ENCODE results near the gene PPM1N.

The PPM1N gene

GRCh38 chr19:45473367-45473681 is 24.9 kb upstream of the PPM1N start:
- H3K4me1 Mint-ChIP-seq, result peaks cover 83% of the 10 kb centered on the region
- peak overlapping the region; percentile 95 for H3K4me3 Mint-ChIP-seq
- H3K9me3 Mint-ChIP-seq, result no peaks in the 10 kb centered on the region
- ATAC-seq (replicated peaks; ENCODE audit: extremely low read depth, poor library complexity, severe bottlenecking) (no peak), DNase-seq (ENCODE audit: low spot score in 2 of 2) (no peak)
- H3K27ac Mint-ChIP-seq (ENCODE audit: low read depth), result peak overlapping the region; percentile 99
- H3K27me3 Mint-ChIP-seq, result no peaks in the 10 kb centered on the region
- H3K36me3 Mint-ChIP-seq (ENCODE audit: insufficient read depth), result peaks cover 92% of the 10 kb centered on the region

- H3K27me3 Mint-ChIP-seq, result no peaks in the 10 kb centered on the region
- peak overlapping the region; percentile 99 for H3K27ac Mint-ChIP-seq (ENCODE audit: low read depth)
- ATAC-seq (replicated peaks; ENCODE audit: extremely low read depth, poor library complexity, severe bottlenecking), result no peak
- H3K36me3 Mint-ChIP-seq (ENCODE audit: insufficient read depth), result peaks cover 92% of the 10 kb centered on the region
- no peaks in the 10 kb centered on the region for H3K9me3 Mint-ChIP-seq
- H3K4me1 Mint-ChIP-seq, result peaks cover 82% of the 10 kb centered on the region
- peak in 1 of 2 donors; percentile 30 for DNase-seq (ENCODE audit: low spot score in 2 of 2)
- H3K4me3 Mint-ChIP-seq, result peak overlapping the region; percentile 95
These were observed 24.3 kb upstream of the PPM1N start for GRCh38 chr19:45473682-45474605.

GRCh38 chr19:45474606-45475521 is 23.4 kb upstream of the PPM1N start:
- Mint-ChIP-seq H3K27ac (ENCODE audit: low read depth) (peak overlapping the region; percentile 99), H3K36me3 (ENCODE audit: insufficient read depth) (peaks cover 86% of the 10 kb centered on the region), H3K4me3 (peak overlapping the region; percentile 95), H3K9me3 (no peaks in the 10 kb centered on the region), H3K27me3 (no peaks in the 10 kb centered on the region), H3K4me1 (peaks cover 82% of the 10 kb centered on the region)
- no peak for ATAC-seq (replicated peaks; ENCODE audit: extremely low read depth, poor library complexity, severe bottlenecking)
- peak in 1 of 2 donors; percentile 25 for DNase-seq (ENCODE audit: low spot score in 2 of 2)

DNA sequence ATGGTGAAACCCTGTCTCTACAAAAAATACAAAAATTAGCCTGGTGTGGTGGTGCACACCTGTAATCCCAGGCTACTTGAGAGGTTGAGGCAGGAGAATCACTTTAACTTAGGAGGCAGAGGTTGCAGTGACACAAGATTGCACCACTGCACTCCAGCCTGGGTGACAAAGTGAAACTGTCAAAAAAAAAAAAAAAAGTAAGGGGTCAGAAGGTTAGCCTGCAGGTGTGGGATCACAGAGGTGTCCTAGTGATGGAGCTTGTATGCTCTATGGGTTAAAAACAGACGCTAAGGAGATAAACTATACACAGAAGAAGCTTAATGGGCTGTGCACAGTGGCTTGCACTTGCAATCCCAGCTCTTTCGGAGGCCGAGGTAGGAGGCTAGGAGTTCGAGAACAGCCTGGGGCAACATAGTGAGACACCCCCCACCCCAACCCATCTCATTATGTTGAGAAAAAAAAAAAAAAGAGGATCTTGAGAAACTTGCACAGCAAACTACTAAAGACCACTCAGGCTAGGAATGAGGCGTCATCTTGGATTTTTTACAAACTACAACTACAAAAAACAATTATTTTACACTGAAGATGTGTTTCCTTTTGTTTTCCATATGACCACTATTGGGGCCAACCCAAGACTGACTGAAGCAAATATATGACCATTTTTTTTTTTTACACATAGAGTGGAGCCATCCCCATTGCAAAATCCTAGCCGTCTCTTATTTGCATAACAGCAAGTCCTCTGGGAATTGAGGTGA is 22.5 kb upstream of the PPM1N start:
- Mint-ChIP-seq H3K4me1 (peaks cover 73% of the 10 kb centered on the region), H3K27me3 (no peaks in the 10 kb centered on the region), H3K4me3 (peak overlapping the region; percentile 95), H3K9me3 (no peaks in the 10 kb centered on the region), H3K36me3 (ENCODE audit: insufficient read depth) (peaks cover 79% of the 10 kb centered on the region), H3K27ac (ENCODE audit: low read depth) (peak overlapping the region; percentile 99)
- DNase-seq (ENCODE audit: low spot score in 2 of 2) (no peak), ATAC-seq (replicated peaks; ENCODE audit: extremely low read depth, poor library complexity, severe bottlenecking) (no peak)

DNA sequence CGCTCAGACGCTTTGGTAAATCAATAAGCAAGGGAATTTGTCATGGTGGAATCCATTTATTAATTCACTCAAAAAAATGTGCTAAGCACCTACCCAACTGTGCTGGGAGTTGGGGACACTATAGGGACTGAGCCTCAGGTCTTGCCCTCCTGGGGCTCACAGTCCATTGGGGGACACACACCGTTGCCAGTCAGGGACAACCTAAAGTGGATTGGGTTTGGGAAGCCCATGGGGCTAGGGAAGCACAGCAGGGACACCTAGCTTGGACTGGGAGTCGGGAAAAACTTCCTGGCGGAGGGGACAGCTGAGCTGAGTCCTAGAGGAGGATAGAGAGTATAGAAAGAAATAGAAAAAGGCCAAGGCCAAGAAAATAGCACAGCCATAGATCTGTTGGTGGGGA is 21.9 kb upstream of the PPM1N start:
- H3K27ac Mint-ChIP-seq (ENCODE audit: low read depth), result peak overlapping the region; percentile 99
- DNase-seq (ENCODE audit: low spot score in 2 of 2) (no peak), ATAC-seq (replicated peaks; ENCODE audit: extremely low read depth, poor library complexity, severe bottlenecking) (no peak)
- peak overlapping the region; percentile 60 for H3K4me3 Mint-ChIP-seq
- H3K4me1 Mint-ChIP-seq, result peaks cover 68% of the 10 kb centered on the region
- H3K36me3 Mint-ChIP-seq (ENCODE audit: insufficient read depth), result peaks cover 74% of the 10 kb centered on the region
- no peaks in the 10 kb centered on the region for H3K27me3 Mint-ChIP-seq
- H3K9me3 Mint-ChIP-seq, result no peaks in the 10 kb centered on the region

DNA sequence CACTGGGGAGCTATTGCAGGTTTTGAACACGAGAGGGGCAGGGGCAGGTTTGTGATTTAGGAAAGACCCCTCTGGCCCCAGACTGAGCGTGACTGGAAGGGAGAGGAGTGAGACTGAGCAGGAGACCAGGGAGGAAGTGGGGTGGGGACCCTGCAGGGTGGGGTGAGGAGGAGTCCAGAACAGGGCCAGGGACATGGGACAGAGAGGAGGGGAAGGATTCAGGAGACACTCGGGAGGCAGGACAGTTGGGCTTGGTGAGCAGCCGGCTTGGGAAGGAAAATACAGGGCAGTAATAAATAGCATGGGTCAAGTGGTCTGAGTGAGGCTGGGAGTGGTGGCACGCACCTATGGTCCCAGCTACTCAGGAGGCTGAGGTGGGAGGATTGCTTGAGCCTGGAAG is 21.1 kb upstream of the PPM1N start:
- no peak for DNase-seq (ENCODE audit: low spot score in 2 of 2)
- Mint-ChIP-seq H3K9me3 (no peaks in the 10 kb centered on the region), H3K27me3 (no peaks in the 10 kb centered on the region), H3K4me1 (peaks cover 63% of the 10 kb centered on the region), H3K4me3 (peak overlapping the region; percentile 60), H3K36me3 (ENCODE audit: insufficient read depth) (peaks cover 65% of the 10 kb centered on the region), H3K27ac (ENCODE audit: low read depth) (peak overlapping the region; percentile 99)
- no peak for ATAC-seq (replicated peaks; ENCODE audit: extremely low read depth, poor library complexity, severe bottlenecking)

DNA sequence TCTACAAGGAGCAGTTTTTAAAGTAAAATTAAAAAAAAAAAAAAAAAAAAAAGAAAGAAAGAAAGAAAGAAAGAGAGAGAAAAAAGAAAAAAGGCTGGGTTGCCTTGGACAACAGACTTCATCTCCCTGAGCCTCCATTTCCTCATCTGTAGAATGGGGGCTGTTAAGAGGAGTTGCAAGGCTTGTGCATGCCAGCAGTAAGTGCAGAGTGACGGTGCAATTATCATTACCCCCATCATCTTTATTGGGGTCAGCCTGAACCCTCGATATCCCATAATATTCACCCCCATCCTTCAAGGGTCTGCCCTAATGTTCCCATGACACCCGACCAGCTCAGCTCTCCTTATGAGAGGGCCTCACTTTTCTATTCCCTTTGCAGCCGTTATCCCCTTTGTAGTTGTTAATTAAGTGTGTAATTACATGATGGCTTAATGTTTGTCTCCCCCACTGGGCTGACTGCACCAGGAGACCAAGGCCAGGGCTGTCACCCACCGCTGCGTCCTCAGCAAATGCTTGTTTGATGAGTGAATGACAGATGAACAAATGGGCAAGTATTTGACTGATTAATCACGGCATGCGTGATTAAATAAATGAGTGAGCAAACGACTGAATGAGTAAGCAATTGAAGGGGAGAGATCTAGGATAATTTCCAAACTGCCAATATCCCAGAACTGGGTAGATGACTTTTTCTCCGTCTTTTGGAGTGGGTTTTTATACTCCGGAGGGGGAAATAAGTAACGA is 20.4 kb upstream of the PPM1N start:
- H3K36me3 Mint-ChIP-seq (ENCODE audit: insufficient read depth), result peaks cover 58% of the 10 kb centered on the region
- no peak for ATAC-seq (replicated peaks; ENCODE audit: extremely low read depth, poor library complexity, severe bottlenecking)
- no peak for DNase-seq (ENCODE audit: low spot score in 2 of 2)

GRCh38 chr19:45478454-45479238 is 19.6 kb upstream of the PPM1N start:
- Mint-ChIP-seq H3K4me1 (peaks cover 54% of the 10 kb centered on the region), H3K27me3 (no peaks in the 10 kb centered on the region), H3K9me3 (no peaks in the 10 kb centered on the region), H3K4me3 (peak overlapping the region; percentile 60), H3K36me3 (ENCODE audit: insufficient read depth) (peaks cover 53% of the 10 kb centered on the region), H3K27ac (ENCODE audit: low read depth) (peak overlapping the region; percentile 99)
- peak; percentile 73 for ATAC-seq (replicated peaks; ENCODE audit: extremely low read depth, poor library complexity, severe bottlenecking)
- DNase-seq (ENCODE audit: low spot score in 2 of 2), result peak; percentile 89 to 90

More for the DNA sequence above, 20.4 kb upstream of the PPM1N start:
- Mint-ChIP-seq H3K27ac (ENCODE audit: low read depth) (peak overlapping the region; percentile 99), H3K4me1 (peaks cover 59% of the 10 kb centered on the region), H3K27me3 (no peaks in the 10 kb centered on the region), H3K9me3 (no peaks in the 10 kb centered on the region), H3K4me3 (peak overlapping the region; percentile 60)

DNA sequence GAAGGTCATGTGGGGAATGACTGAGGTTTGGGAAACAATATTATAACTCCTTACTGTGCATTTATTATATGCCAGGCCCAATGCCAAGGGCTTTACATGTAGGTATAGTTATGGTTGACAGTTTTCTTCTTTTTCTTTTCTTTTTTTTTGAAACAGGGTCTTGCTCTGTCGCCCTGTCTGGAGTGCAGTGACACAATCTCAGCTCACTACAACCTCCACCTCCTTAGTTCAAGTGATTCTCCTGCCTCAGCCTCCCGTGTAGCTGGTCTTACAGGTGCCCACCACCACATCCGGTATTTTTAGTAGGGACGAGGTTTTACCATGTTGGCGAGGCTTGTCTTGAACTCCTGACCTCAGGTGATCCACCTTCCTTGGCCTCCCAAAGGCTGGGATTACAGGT is 15.2 kb upstream of the PPM1N start:
- H3K4me1 Mint-ChIP-seq, result peaks cover 24% of the 10 kb centered on the region
- H3K9me3 Mint-ChIP-seq, result no peaks in the 10 kb centered on the region
- H3K4me3 Mint-ChIP-seq, result no peak overlapping the region

DNA sequence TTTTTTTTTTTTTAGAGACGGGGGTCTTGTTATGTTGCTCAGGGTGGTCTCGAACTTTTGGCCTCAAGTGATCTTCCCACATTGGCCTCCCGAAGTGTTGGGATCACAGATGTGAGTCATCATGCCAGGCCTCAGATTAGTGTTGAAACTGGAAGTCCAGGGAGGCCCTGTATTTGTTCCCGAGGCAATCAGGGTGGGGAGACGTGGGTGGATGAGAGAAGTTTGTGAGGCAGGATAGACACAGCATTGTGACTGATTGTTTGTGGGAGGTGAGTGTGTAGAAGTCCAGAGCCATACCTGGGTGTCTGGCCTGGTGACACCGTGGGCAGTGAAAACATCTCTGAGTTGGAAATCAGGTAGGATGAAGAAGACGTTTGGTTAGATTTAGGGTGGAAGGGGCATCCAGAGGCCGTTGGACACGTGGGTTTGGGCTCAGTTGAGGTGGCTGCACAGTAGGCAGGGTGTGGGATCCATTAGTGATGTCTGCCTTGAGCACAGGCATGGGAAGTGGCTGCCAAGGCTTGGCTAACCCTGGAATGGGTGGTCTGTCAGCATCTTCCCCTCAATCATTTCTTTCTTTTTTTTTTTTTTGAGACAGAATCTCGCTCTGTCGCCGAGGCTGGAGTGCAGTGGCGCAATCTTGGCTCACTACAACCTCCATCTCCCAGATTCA is 13.8 kb upstream of the PPM1N start:
- H3K27ac Mint-ChIP-seq (ENCODE audit: low read depth), result no peak overlapping the region

More for the DNA sequence above, 15.2 kb upstream of the PPM1N start:
- H3K27me3 Mint-ChIP-seq, result no peaks in the 10 kb centered on the region
- peaks cover 18% of the 10 kb centered on the region for H3K36me3 Mint-ChIP-seq (ENCODE audit: insufficient read depth)
- no peak overlapping the region for H3K27ac Mint-ChIP-seq (ENCODE audit: low read depth)
- ATAC-seq (replicated peaks; ENCODE audit: extremely low read depth, poor library complexity, severe bottlenecking) (no peak), DNase-seq (ENCODE audit: low spot score in 2 of 2) (no peak)

More for the DNA sequence above, 13.8 kb upstream of the PPM1N start:
- no peak for DNase-seq (ENCODE audit: low spot score in 2 of 2)
- Mint-ChIP-seq H3K9me3 (no peaks in the 10 kb centered on the region), H3K4me3 (no peak overlapping the region), H3K27me3 (no peaks in the 10 kb centered on the region), H3K4me1 (peaks cover 12% of the 10 kb centered on the region), H3K36me3 (ENCODE audit: insufficient read depth) (peaks cover 7% of the 10 kb centered on the region)
- no peak for ATAC-seq (replicated peaks; ENCODE audit: extremely low read depth, poor library complexity, severe bottlenecking)
